B cell (primary cell): ENCODE results near the gene CREB5. TPM values are rescaled to one million over a fixed set of nuclear protein-coding genes. Genes with fewer than 3 reads are reported as not detected.

ENCODE experiments used
- ATAC-seq: fragments of 200-7000 bp; cut with Tn5 transposase; one replicate; pipeline ENCODE4 v1.10.0; 2021; ENCODE audit warnings: low read depth, mild to moderate bottlenecking, moderate number of reproducible peaks, moderate library complexity
- CTCF ChIA-PET: fragments of 350-600 bp; sonication (Branson Sonifier 250); formaldehyde crosslinking; loops from one replicate; lab custom pipeline; 2021; ENCODE audit warnings: antibody characterized with exemption, inconsistent platforms; lab: Charles Lee
- POLR2A ChIA-PET: fragments of 350-600 bp; sonication (Branson Sonifier 250); formaldehyde crosslinking; loops from one replicate; lab custom pipeline; 2021; ENCODE audit warnings: antibody characterized with exemption; lab: Charles Lee
- DNase-seq: peaks from one replicate; pipeline ENCODE4 v3.0.0; 2013
- H2AFZ ChIP-seq: 2 replicates; pipeline ENCODE4 v1.6.1; 2012; ENCODE audit warnings: mild to moderate bottlenecking, low read depth, low read length; ENCODE audit not compliant: insufficient read depth, poor library complexity, severe bottlenecking
- H3K27ac ChIP-seq, 2 donors: 1 replicate in 1 of 2; 2 replicates in 1 of 2; pipeline ENCODE4 v1.5.1; 2012 to 2013; ENCODE audit warnings: low read length in 2 of 2, mild to moderate bottlenecking in 2 of 2, moderate library complexity in 1 of 2
- H3K27me3 ChIP-seq, 4 experiments: fragments of 200-600 bp in 1 of 4; sonication (generic) in 1 of 4; replicated peaks in 1 of 4; 1 replicate in 2 of 4; 2 replicates in 2 of 4; pipeline versions ENCODE4 v1.6.1 to v1.7.0; 2013 to 2016; ENCODE audit warnings: low read length in 3 of 4, mild to moderate bottlenecking in 2 of 4, mixed read lengths in 1 of 4, moderate library complexity in 1 of 4; ENCODE audit not compliant: insufficient read depth in 4 of 4, control insufficient read depth in 3 of 4; ENCODE audit errors: control extremely low read depth in 1 of 4
- H3K36me3 ChIP-seq, 2 experiments: replicated peaks in 1 of 2; 1 replicate in 1 of 2; 2 replicates in 1 of 2; pipeline versions ENCODE4 v1.6.1 to v1.7.1; 2013; ENCODE audit warnings: low read length in 1 of 2; ENCODE audit not compliant: insufficient read depth in 2 of 2, control insufficient read depth in 1 of 2; ENCODE audit errors: control extremely low read depth in 1 of 2, extremely low read depth in 1 of 2
- H3K4me1 ChIP-seq, 2 donors: fragments of 200-600 bp in 1 of 2; sonication (generic) in 1 of 2; 1 replicate in 1 of 2; 2 replicates in 1 of 2; pipeline versions ENCODE4 v1.5.1 to v1.6.1; 2013 to 2017; ENCODE audit warnings: low read length in 2 of 2; ENCODE audit not compliant: control insufficient read depth in 2 of 2, insufficient read depth in 2 of 2
- H3K4me2 ChIP-seq: replicated peaks from 2 replicates; pipeline ENCODE3; 2012; ENCODE audit warnings: mild to moderate bottlenecking, low read depth, low read length; ENCODE audit not compliant: poor library complexity, severe bottlenecking
- H3K4me3 ChIP-seq, 5 experiments: fragments of 200-600 bp in 1 of 5; sonication (generic) in 1 of 5; 1 replicate in 3 of 5; 2 replicates in 2 of 5; pipeline versions ENCODE4 v1.5.1 to v1.7.0; 2011 to 2016; ENCODE audit warnings: low read length in 4 of 5, mild to moderate bottlenecking in 4 of 5, low read depth in 2 of 5, control low read depth in 1 of 5, moderate library complexity in 1 of 5; ENCODE audit not compliant: insufficient read depth in 1 of 5; ENCODE audit errors: control extremely low read depth in 1 of 5, extremely low read depth in 1 of 5
- H3K79me2 ChIP-seq: fragments of 200-600 bp; sonication (generic); one replicate; pipeline ENCODE4 v1.6.0; 2016; ENCODE audit warnings: low read length; ENCODE audit not compliant: control insufficient read depth, insufficient read depth
- H3K9ac ChIP-seq: fragments of 200-600 bp; sonication (generic); 2 replicates; pipeline ENCODE4 v1.6.1; 2017; ENCODE audit warnings: mild to moderate bottlenecking, low read length, moderate library complexity
- H3K9me3 ChIP-seq, 3 donors: one replicate each; pipeline versions ENCODE4 v1.6.1 to v1.7.1; 2013; ENCODE audit warnings: low read length in 2 of 3; ENCODE audit not compliant: control insufficient read depth in 2 of 3, insufficient read depth in 1 of 3; ENCODE audit errors: control extremely low read depth in 1 of 3
- H4K20me1 ChIP-seq: 2 replicates; pipeline ENCODE4 v1.6.0; 2012; ENCODE audit warnings: mild to moderate bottlenecking, low read length; ENCODE audit not compliant: insufficient read depth, control insufficient read depth, poor library complexity, severe bottlenecking
- H3K27ac Mint-ChIP-seq: one replicate; pipeline ENCODE4 v1.8.0; 2021; ENCODE audit warnings: mixed read lengths
- H3K27me3 Mint-ChIP-seq: one replicate; pipeline ENCODE4 v1.8.0; 2021; ENCODE audit warnings: mixed read lengths
- H3K4me1 Mint-ChIP-seq: one replicate; pipeline ENCODE4 v1.8.0; 2021; ENCODE audit warnings: mixed read lengths
- H3K4me3 Mint-ChIP-seq: one replicate; pipeline ENCODE4 v1.8.0; 2021; ENCODE audit warnings: mixed read lengths
- H3K9me3 Mint-ChIP-seq: one replicate; pipeline ENCODE4 v1.8.0; 2022; ENCODE audit warnings: mixed read lengths; ENCODE audit not compliant: insufficient read depth
- CTCF ChIP-seq: fragments of 200-600 bp; IDR thresholded peaks from one replicate; pipeline ENCODE4 v1.8.0; 2022; ENCODE audit warnings: antibody characterized with exemption, mild to moderate bottlenecking
- EZH2 ChIP-seq: IDR thresholded peaks from 2 replicates; pipeline ENCODE4 v1.6.1; 2012; ENCODE audit warnings: borderline replicate concordance, low read depth, mild to moderate bottlenecking, moderate library complexity, low read length; ENCODE audit not compliant: insufficient read depth, poor library complexity, severe bottlenecking
- WGBS: methylation state at CpG from one replicate; pipeline ENCODE4 v1.1.5; 2013; ENCODE audit warnings: missing lambda C conversion rate; ENCODE audit not compliant: insufficient coverage; 5-methylcytosine and 5-hydroxymethylcytosine counted together
- intact Hi-C: fragments of 100-400 bp; cut with micrococcal nuclease; formaldehyde crosslinking; loops from one replicate; pipeline ENCODE4 v1.10.0; 2022
- polyA plus RNA-seq: library from polyadenylated mRNA; depleted of rRNA; stranded (reverse); fragments of >200 nt; gene quantifications from 2 replicates; pipeline ENCODE4 v1.2.3, GENCODE V29; 2012
- total RNA-seq, 2 donors: library from RNA; stranded (reverse); fragments of 120-200 nt in 1 of 2; gene quantifications; 1 replicate in 1 of 2; 2 replicates in 1 of 2; pipeline versions ENCODE4 v1.2.3 to v1.2.4, GENCODE V29; 2013 to 2022

Gene CREB5
- total and polyA plus RNA-seq, 2 donors (not counting 1 experiment from before 2014, with no cell fraction given) = 0.05 to 0.95 TPM

- ChIA-PET CTCF (interaction anchor here (0.7 to 1.2 kb wide), 2 partner anchors 15 to 285 kb away, joined by 3 read pairs; no protein-coding TSS in a partner anchor), POLR2A (no interaction called here)
- WGBS = 96% methylated on average over 7 of the region's 11 CpGs
- Histone ChIP-seq H3K9me3 (no peaks in the 10 kb centered on the region), H3K4me3 (no peak overlapping the region), H3K27ac (no peak overlapping the region), H2AFZ (no peak overlapping the region), H3K4me1 (no peaks in the 10 kb centered on the region), H3K36me3 (no peaks in the 10 kb centered on the region), H3K4me2 (no peak overlapping the region), H3K79me2 (no peaks in the 10 kb centered on the region), H4K20me1 (no peaks in the 10 kb centered on the region), H3K9ac (no peak overlapping the region), H3K27me3 (no peaks in the 10 kb centered on the region)
- Mint-ChIP-seq H3K4me1 (no peaks in the 10 kb centered on the region), H3K27ac (no peak overlapping the region), H3K9me3 (no peaks in the 10 kb centered on the region), H3K4me3 (no peak overlapping the region), H3K27me3 (peaks cover 9% of the 10 kb centered on the region)
- no peak for ATAC-seq
- intact Hi-C loops = no loop called here
- TF ChIP-seq EZH2 (no peak), CTCF (no peak)
- no peak for DNase-seq
Observed at GRCh38 chr7:28641752-28642545, 229.6 kb downstream of the CREB5 start.

GRCh38 chr7:28643188-28643569 is 230.9 kb downstream of the CREB5 start:
- ATAC-seq (no peak), DNase-seq (no peak)
- Histone ChIP-seq H3K4me3 (no peak overlapping the region), H3K27ac (no peak overlapping the region), H3K79me2 (no peaks in the 10 kb centered on the region), H3K9me3 (no peaks in the 10 kb centered on the region), H3K4me1 (no peaks in the 10 kb centered on the region), H3K36me3 (no peaks in the 10 kb centered on the region), H2AFZ (no peak overlapping the region), H3K9ac (no peak overlapping the region), H3K27me3 (no peaks in the 10 kb centered on the region), H4K20me1 (no peaks in the 10 kb centered on the region), H3K4me2 (no peak overlapping the region)
- Mint-ChIP-seq H3K9me3 (no peaks in the 10 kb centered on the region), H3K4me3 (no peak overlapping the region), H3K27ac (no peak overlapping the region), H3K4me1 (no peaks in the 10 kb centered on the region), H3K27me3 (peaks cover 9% of the 10 kb centered on the region)
- intact Hi-C loops = no loop called here
- CTCF ChIA-PET = no interaction called here
- no CpG with 5 or more reads among the region's 1 CpG for WGBS
- POLR2A ChIA-PET = interaction anchor here (0.8 kb wide), 1 partner anchor 1478 kb away, joined by 4 read pairs; no protein-coding TSS in a partner anchor
- TF ChIP-seq EZH2 = no peak
